Natural killer cell treated with Interleukin-12 subunit alpha and Interleukin-12 subunit beta and Interleukin-15 and Interleukin-18, amount 100 ng/mL, for 72 hours (primary cell): ENCODE measurements around the gene GSK3B. TPM values are rescaled to one million over a fixed set of nuclear protein-coding genes. Genes with fewer than 3 reads are reported as not detected.
A peak's percentile ranks its signal among the peaks of the same experiment; 100 is the strongest.
"Not testable (repeated sequence)": the region's sequence is repeated elsewhere in the genome, so short reads cannot be mapped to it uniquely, and the experiment has no call there.

Experiments used
- ATAC-seq, 2 donors: fragments of 150-1000 bp; cut with Tn5 transposase in 1 of 2; sonication (Bioruptor Pico), chemical (Tn5 transposase) in 1 of 2; 2 replicates each; pipeline ENCODE4 v1.10.0; 2021
- DNase-seq: peaks from one replicate; pipeline ENCODE4 v3.0.0; 2022; ENCODE audit warnings: low spot score
- H3K27ac Mint-ChIP-seq, 2 donors: 1 replicate in 1 of 2; 2 replicates in 1 of 2; pipeline ENCODE4 v1.8.0; 2022; ENCODE audit warnings: mixed read lengths in 2 of 2, mild to moderate bottlenecking in 1 of 2, moderate library complexity in 1 of 2
- H3K27me3 Mint-ChIP-seq, 2 donors: 1 replicate in 1 of 2; 2 replicates in 1 of 2; pipeline ENCODE4 v1.8.0; 2022; ENCODE audit warnings: mixed read lengths in 2 of 2
- H3K36me3 Mint-ChIP-seq: one replicate; pipeline ENCODE4 v1.8.0; 2022; ENCODE audit warnings: mixed read lengths
- H3K4me1 Mint-ChIP-seq, 2 donors: 1 replicate in 1 of 2; 2 replicates in 1 of 2; pipeline ENCODE4 v1.8.0; 2022; ENCODE audit warnings: low read depth in 2 of 2, mixed read lengths in 2 of 2, mild to moderate bottlenecking in 1 of 2
- H3K4me3 Mint-ChIP-seq: one replicate; pipeline ENCODE4 v1.8.0; 2022; ENCODE audit warnings: mixed read lengths
- H3K9me3 Mint-ChIP-seq: 2 replicates; pipeline ENCODE4 v1.8.0; 2022; ENCODE audit warnings: mixed read lengths
- total RNA-seq, 2 donors: library from RNA; stranded (reverse); gene quantifications; one replicate each; pipeline ENCODE4 v1.2.3, GENCODE V29; 2022

The GSK3B gene
- total RNA-seq, 2 donors from 2014 or later = 43.9 to 44.3 TPM

GRCh38 chr3:119912220-119912619, 182.0 kb downstream of the GSK3B start:
- DNase-seq = no peak

GRCh38 chr3:119911748-119912147, 182.5 kb downstream of the GSK3B start:
- H3K4me1 Mint-ChIP-seq = peaks cover 18 to 22% of the 10 kb centered on the region in 2 donors
- H3K36me3 Mint-ChIP-seq = peaks cover 11% of the 10 kb centered on the region
- H3K27me3 Mint-ChIP-seq = no peaks in the 10 kb centered on the region
- H3K27ac Mint-ChIP-seq = peak overlapping the region; percentile 24 to 86
- no peak for DNase-seq
- no peaks in the 10 kb centered on the region for H3K9me3 Mint-ChIP-seq
- peak; percentile 78 to 87 for ATAC-seq
- H3K4me3 Mint-ChIP-seq = peak overlapping the region; percentile 21

More at GRCh38 chr3:119912220-119912619, 182.0 kb downstream of the GSK3B start:
- peak; percentile 80 to 85 for ATAC-seq
- Mint-ChIP-seq H3K4me1 (peaks cover 18 to 22% of the 10 kb centered on the region in 2 donors), H3K27me3 (no peaks in the 10 kb centered on the region), H3K9me3 (no peaks in the 10 kb centered on the region), H3K27ac (peak overlapping the region; percentile 24 to 86), H3K36me3 (peaks cover 11% of the 10 kb centered on the region), H3K4me3 (peak overlapping the region; percentile 21)

GRCh38 chr3:119902061-119902460, 192.2 kb downstream of the GSK3B start:
- H3K27ac Mint-ChIP-seq = no peak overlapping the region
- DNase-seq = no peak
- no peaks in the 10 kb centered on the region for H3K9me3 Mint-ChIP-seq
- H3K4me1 Mint-ChIP-seq = peaks cover 0 to 5% of the 10 kb centered on the region in 2 donors
- peaks cover 5% of the 10 kb centered on the region for H3K36me3 Mint-ChIP-seq
- H3K27me3 Mint-ChIP-seq = no peaks in the 10 kb centered on the region
- H3K4me3 Mint-ChIP-seq = no peak overlapping the region
- no peak for ATAC-seq

DNA sequence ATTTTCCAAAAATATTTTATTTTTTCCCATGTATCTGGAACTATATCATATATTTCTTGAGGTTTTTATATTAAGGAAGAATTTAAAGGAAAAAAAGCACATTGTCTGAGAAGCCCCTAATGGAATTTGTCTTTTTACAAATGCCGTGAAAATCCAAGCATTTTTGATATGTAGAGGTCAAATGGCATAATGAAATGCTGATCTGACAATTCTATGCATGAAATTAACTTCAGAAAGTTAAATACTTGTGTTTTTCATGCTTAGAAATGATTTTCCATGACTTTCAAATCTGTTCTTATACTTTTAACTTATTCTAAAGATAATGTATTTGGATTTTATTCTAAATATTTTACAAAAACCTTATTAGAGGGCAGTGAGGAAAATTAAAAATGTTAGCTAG, 193.1 kb downstream of the GSK3B start:
- H3K36me3 Mint-ChIP-seq = peaks cover 5% of the 10 kb centered on the region
- no peak overlapping the region for H3K4me3 Mint-ChIP-seq
- no peak for ATAC-seq
- DNase-seq = no peak
- H3K4me1 Mint-ChIP-seq = peaks cover 0 to 5% of the 10 kb centered on the region in 2 donors
- H3K27me3 Mint-ChIP-seq = no peaks in the 10 kb centered on the region
- no peaks in the 10 kb centered on the region for H3K9me3 Mint-ChIP-seq
- no peak overlapping the region for H3K27ac Mint-ChIP-seq

DNA sequence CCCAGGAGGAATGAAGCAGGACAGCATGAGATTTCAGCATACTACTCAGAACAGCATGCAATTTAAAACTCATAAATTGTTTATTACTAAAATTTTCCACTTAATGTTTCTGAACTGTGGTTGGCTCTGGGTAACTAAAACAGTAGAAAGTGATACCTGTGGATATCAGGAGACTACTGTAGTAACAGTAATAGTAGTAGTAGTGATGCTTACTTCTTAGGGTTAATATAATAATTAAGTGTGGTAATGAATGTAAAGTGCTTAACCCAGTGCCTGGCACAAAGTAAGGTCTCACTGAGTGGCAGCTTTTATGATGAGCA, 195.1 kb downstream of the GSK3B start:
- Mint-ChIP-seq H3K4me1 (peaks cover 4 to 5% of the 10 kb centered on the region in 2 donors), H3K27ac (no peak overlapping the region), H3K27me3 (no peaks in the 10 kb centered on the region), H3K9me3 (no peaks in the 10 kb centered on the region), H3K4me3 (no peak overlapping the region), H3K36me3 (no peaks in the 10 kb centered on the region)
- ATAC-seq (no peak), DNase-seq (no peak)

- H3K27me3 Mint-ChIP-seq = no peaks in the 10 kb centered on the region
- no peak for DNase-seq
- H3K4me3 Mint-ChIP-seq = no peak overlapping the region
- H3K9me3 Mint-ChIP-seq = no peaks in the 10 kb centered on the region
- H3K36me3 Mint-ChIP-seq = no peaks in the 10 kb centered on the region
- ATAC-seq = no peak
- H3K4me1 Mint-ChIP-seq = peaks cover 4 to 5% of the 10 kb centered on the region in 2 donors
- H3K27ac Mint-ChIP-seq = no peak overlapping the region
Measured at GRCh38 chr3:119898478-119899191, 195.6 kb downstream of the GSK3B start.

- DNase-seq = no peak
- peaks cover 8 to 14% of the 10 kb centered on the region in 2 donors for H3K4me1 Mint-ChIP-seq
- H3K9me3 Mint-ChIP-seq = no peaks in the 10 kb centered on the region
- no peak overlapping the region for H3K4me3 Mint-ChIP-seq
- no peak overlapping the region for H3K27ac Mint-ChIP-seq
- peak; percentile 66 to 81 for ATAC-seq
- H3K27me3 Mint-ChIP-seq = no peaks in the 10 kb centered on the region
- H3K36me3 Mint-ChIP-seq = peaks cover 5% of the 10 kb centered on the region
Measured at GRCh38 chr3:119894195-119894594, 200.1 kb downstream of the GSK3B start.

DNA sequence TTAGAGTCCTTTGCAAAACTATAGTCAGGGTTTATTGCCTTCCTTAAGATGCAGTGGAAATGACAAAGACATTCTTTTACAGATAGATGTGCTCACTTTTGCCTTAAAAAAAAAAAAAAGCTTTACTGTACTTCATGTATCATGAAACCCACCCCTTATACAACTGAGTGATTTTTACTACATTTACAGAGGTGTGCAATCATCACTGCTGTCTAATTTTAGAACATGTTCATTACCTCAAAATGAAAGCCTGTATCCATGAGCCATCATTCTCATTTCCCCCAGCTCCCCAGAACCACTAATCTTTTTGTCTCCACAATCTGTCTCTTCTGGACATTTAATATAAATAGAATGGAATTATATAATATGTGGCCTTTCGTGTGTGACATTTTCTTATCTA, 200.5 kb downstream of the GSK3B start:
- Mint-ChIP-seq H3K4me1 (peaks cover 8 to 14% of the 10 kb centered on the region in 2 donors), H3K9me3 (peaks cover 3% of the 10 kb centered on the region), H3K36me3 (peaks cover 9% of the 10 kb centered on the region), H3K27me3 (no peaks in the 10 kb centered on the region), H3K4me3 (no peak overlapping the region), H3K27ac (peak overlapping the region in 1 of 2 donors; percentile 34)
- peak in 1 of 2 donors; percentile 36 for ATAC-seq
- no peak for DNase-seq

GRCh38 chr3:119891944-119892721, 202.1 kb downstream of the GSK3B start:
- Mint-ChIP-seq H3K27ac (no peak overlapping the region), H3K4me3 (no peak overlapping the region), H3K36me3 (peaks cover 25% of the 10 kb centered on the region), H3K9me3 (peaks cover 3% of the 10 kb centered on the region), H3K27me3 (no peaks in the 10 kb centered on the region), H3K4me1 (peaks cover 8 to 14% of the 10 kb centered on the region in 2 donors)
- ATAC-seq = peak in 1 of 2 donors; percentile 48
- peak; percentile 66 for DNase-seq

- ATAC-seq, H3K9me3 Mint-ChIP-seq, DNase-seq, H3K27me3 Mint-ChIP-seq, H3K4me3 Mint-ChIP-seq, H3K27ac Mint-ChIP-seq: not testable (repeated sequence)
- H3K36me3 Mint-ChIP-seq = peaks cover 33% of the 10 kb centered on the region
- peaks cover 21 to 26% of the 10 kb centered on the region in 2 donors for H3K4me1 Mint-ChIP-seq
Measured at GRCh38 chr3:119888681-119889080, 205.6 kb downstream of the GSK3B start.

DNA sequence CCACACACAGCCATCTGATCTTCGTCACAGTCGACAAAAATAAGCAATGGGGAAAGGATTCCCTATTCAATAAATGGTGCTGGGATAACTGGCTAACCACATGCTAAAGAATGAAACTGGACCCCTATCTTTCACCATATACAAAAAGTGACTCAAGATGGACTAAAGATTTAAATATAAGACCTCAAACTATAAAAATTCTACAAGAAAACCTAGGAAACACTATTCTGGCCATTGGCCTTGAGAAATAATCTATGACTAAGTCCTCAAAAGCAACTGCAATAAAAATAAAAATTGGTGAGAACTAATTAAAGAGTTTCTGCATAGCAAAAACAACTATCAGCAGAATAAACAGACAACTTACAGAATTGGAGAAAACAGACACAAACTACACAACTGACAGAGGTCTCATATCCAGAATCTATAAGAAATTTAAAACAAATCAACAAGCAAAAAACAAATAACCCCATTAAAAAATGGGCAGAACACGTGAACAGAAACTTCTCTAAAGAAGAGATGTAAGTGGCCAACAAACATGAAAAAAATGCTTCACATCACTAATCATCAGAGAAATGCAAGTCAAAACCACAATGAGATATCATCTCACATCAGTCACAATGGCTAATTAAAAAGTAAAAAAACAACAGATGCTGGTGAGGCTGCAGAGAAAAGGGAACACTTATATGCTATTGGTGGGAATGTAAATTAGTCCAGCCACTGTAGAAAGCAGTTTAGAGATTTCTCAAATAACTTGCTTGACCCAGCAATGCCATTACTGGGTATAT, 208.3 kb downstream of the GSK3B start:
- Mint-ChIP-seq H3K27me3 (no peaks in the 10 kb centered on the region), H3K27ac (no peak overlapping the region)

DNA sequence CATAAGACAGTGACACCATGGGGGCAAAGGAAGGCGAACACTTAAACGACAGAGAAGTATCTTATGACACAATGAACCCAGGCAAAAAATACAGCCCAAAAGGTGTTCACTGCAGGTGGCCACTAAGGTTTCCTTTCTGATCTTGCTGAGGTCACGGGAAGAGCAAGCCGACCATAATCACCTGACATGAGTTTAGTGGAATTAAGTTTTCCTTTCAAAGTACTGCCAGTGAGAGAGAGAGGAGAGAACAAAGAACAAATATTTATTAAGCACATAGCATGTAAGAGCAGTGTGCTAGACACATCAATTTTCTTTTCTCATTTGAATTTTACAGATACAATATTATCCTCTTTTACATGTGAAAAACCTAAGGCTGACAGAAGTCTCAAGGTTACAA, 210.1 kb downstream of the GSK3B start:
- Mint-ChIP-seq H3K4me3 (no peak overlapping the region), H3K36me3 (peaks cover 34% of the 10 kb centered on the region), H3K27ac (no peak overlapping the region), H3K9me3 (peaks cover 3% of the 10 kb centered on the region), H3K27me3 (no peaks in the 10 kb centered on the region), H3K4me1 (peaks cover 12 to 25% of the 10 kb centered on the region in 2 donors)
- DNase-seq (no peak), ATAC-seq (no peak)

More for the DNA sequence above, 208.3 kb downstream of the GSK3B start:
- DNase-seq (no peak), ATAC-seq (no peak)
- Mint-ChIP-seq H3K4me3 (no peak overlapping the region), H3K9me3 (peaks cover 3% of the 10 kb centered on the region), H3K36me3 (peaks cover 33% of the 10 kb centered on the region), H3K4me1 (peaks cover 12 to 23% of the 10 kb centered on the region in 2 donors)

DNA sequence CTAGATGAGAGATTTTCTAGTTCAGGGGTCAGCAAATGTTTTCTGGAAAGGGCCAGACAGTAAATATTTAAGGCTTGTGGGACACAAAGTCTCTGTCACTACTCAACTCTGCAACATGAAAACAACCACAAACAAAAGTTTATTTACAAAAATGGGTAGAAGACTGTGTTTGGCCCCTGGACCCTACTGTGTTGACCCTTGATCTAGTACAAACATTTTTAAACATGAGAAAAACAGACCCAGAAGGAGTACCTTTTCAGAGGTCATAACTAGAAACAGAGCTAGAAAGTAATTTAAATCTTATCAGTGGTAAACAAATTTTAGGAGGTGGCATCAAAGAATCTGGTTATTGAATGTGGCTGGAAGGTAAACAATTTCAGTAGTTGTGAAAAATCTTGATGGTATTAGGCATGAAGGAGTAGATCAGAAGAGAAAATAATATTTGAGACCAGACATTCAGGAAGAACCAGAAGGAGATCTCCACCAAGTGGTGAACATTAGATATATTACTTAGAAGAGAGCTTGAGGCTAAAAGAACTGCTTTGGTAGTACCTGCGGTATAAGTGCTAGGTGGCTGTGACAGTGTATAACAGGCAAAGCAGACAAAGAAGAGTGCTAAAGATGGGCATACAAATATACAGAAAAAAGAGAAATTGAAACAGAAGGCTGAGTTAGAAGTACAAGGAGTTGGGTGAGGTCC, 210.6 kb downstream of the GSK3B start:
- ATAC-seq = no peak
- Mint-ChIP-seq H3K36me3 (peaks cover 29% of the 10 kb centered on the region), H3K9me3 (no peaks in the 10 kb centered on the region), H3K27me3 (no peaks in the 10 kb centered on the region), H3K4me3 (no peak overlapping the region), H3K4me1 (peaks cover 12 to 25% of the 10 kb centered on the region in 2 donors), H3K27ac (no peak overlapping the region)
- DNase-seq = no peak
